SK-N-SH treated with all-trans-retinoic acid at 6 μM for 48 hours (cell line): ENCODE data around the gene MYH3.

Experiments used
- ARNTL ChIP-seq: fragments of 450-650 bp; formaldehyde crosslinking; IDR thresholded peaks from 2 replicates; pipeline ENCODE4 v1.5.0; 2020; ENCODE audit warnings: low read depth, mild to moderate bottlenecking, moderate library complexity, borderline replicate concordance
- BACH2 ChIP-seq: fragments of 250-450 bp; sonication (Bioruptor Pico); IDR thresholded peaks from 2 replicates; pipeline ENCODE4 v1.9.0; 2021; ENCODE audit warnings: mild to moderate bottlenecking, borderline replicate concordance
- CREB5 ChIP-seq: fragments of 250-450 bp; sonication (Bioruptor Pico); IDR thresholded peaks from 2 replicates; pipeline ENCODE4 v1.5.1; 2020; ENCODE audit warnings: low read depth, mild to moderate bottlenecking, moderate library complexity
- GLIS3 ChIP-seq: fragments of 250-450 bp; sonication (Bioruptor Pico); IDR thresholded peaks from 2 replicates; pipeline ENCODE4 v1.5.0; 2020; ENCODE audit warnings: mild to moderate bottlenecking, moderate library complexity
- PATZ1 ChIP-seq: fragments of 250-450 bp; sonication (Bioruptor Pico); IDR thresholded peaks from 2 replicates; pipeline ENCODE4 v1.8.0; 2020; ENCODE audit warnings: mild to moderate bottlenecking, moderate library complexity, borderline replicate concordance
- TCF4 ChIP-seq: fragments of 250-450 bp; sonication (Bioruptor Pico); IDR thresholded peaks from 2 replicates; pipeline ENCODE4 v1.8.0; 2021; ENCODE audit warnings: mild to moderate bottlenecking, moderate library complexity, borderline replicate concordance
- ZC3H10 ChIP-seq: fragments of 250-450 bp; sonication (Bioruptor Pico); IDR thresholded peaks from 2 replicates; pipeline ENCODE4 v1.5.1; 2021; ENCODE audit warnings: mild to moderate bottlenecking, moderate library complexity
- ZFP3 ChIP-seq: fragments of 250-450 bp; sonication (Bioruptor Pico); IDR thresholded peaks from 2 replicates; pipeline ENCODE4 v1.5.0; 2020; ENCODE audit warnings: mild to moderate bottlenecking, moderate library complexity
- ZFP30 ChIP-seq: fragments of 450-650 bp; formaldehyde crosslinking; IDR thresholded peaks from 2 replicates; pipeline ENCODE4 v1.5.0; 2022; ENCODE audit warnings: mild to moderate bottlenecking, moderate library complexity
- TF ChIP-seq, protein P1 (sequence below): fragments of 250-450 bp; sonication (Bioruptor Pico); IDR thresholded peaks from 2 replicates; pipeline ENCODE4 v1.5.0; 2020; ENCODE audit warnings: mild to moderate bottlenecking, moderate library complexity

DNA sequence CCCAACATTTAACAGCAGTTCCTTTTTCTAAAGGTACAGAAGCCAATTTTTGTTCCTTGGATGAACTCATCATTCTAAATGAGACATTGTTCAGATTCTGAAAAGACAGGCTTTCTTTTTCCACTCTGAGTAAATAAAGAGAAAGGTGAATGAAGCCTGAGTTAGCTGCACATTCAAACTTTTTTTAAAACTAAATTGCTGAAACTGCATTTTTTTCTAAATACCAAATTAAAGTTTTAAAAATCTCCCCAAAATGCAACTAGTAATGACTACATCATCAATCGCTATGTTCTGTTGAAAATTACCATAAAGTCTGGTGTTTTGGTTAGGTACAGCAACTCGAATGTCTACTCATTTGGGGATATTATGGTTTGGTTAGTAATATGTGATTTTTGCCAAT, 30.4 kb upstream of the MYH3 start:
- TF ChIP-seq ZC3H10 (CRISPR knock-in tag) (no peak), CREB5 (CRISPR knock-in tag) (no peak), PATZ1 (CRISPR knock-in tag) (no peak), GLIS3 (no peak), ZFP30 (CRISPR knock-in tag) (no peak), ARNTL (CRISPR knock-in tag) (no peak), BACH2 (no peak), TCF4 (CRISPR knock-in tag) (no peak), ZFP3 (CRISPR knock-in tag) (no peak)
- TF ChIP-seq, protein P1, sequence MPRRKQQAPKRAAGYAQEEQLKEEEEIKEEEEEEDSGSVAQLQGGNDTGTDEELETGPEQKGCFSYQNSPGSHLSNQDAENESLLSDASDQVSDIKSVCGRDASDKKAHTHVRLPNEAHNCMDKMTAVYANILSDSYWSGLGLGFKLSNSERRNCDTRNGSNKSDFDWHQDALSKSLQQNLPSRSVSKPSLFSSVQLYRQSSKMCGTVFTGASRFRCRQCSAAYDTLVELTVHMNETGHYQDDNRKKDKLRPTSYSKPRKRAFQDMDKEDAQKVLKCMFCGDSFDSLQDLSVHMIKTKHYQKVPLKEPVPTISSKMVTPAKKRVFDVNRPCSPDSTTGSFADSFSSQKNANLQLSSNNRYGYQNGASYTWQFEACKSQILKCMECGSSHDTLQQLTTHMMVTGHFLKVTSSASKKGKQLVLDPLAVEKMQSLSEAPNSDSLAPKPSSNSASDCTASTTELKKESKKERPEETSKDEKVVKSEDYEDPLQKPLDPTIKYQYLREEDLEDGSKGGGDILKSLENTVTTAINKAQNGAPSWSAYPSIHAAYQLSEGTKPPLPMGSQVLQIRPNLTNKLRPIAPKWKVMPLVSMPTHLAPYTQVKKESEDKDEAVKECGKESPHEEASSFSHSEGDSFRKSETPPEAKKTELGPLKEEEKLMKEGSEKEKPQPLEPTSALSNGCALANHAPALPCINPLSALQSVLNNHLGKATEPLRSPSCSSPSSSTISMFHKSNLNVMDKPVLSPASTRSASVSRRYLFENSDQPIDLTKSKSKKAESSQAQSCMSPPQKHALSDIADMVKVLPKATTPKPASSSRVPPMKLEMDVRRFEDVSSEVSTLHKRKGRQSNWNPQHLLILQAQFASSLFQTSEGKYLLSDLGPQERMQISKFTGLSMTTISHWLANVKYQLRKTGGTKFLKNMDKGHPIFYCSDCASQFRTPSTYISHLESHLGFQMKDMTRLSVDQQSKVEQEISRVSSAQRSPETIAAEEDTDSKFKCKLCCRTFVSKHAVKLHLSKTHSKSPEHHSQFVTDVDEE (CRISPR knock-in tag) = no peak
